HG03558 (cell line): ENCODE measurements around the gene TRIM34.
"Not testable (repeated sequence)": the region's sequence is repeated elsewhere in the genome, so short reads cannot be mapped to it uniquely, and the experiment has no call there.

Experiments
- ATAC-seq: cut with Tn5 transposase; IDR thresholded peaks from one replicate; pipeline ENCODE4 v1.9.1; 2021; ENCODE audit warnings: moderate number of reproducible peaks; ENCODE audit not compliant: unreplicated experiment; ENCODE audit errors: extremely low read depth

Gene TRIM34

GRCh38 chr11:5624489-5625279, at the start of gene TRIM34:
TRIM34 (plus strand) TSS chr11:5625001; CDS start chr11:5632332, 7,331 bp downstream.
- peak; percentile 98 for ATAC-seq

DNA sequence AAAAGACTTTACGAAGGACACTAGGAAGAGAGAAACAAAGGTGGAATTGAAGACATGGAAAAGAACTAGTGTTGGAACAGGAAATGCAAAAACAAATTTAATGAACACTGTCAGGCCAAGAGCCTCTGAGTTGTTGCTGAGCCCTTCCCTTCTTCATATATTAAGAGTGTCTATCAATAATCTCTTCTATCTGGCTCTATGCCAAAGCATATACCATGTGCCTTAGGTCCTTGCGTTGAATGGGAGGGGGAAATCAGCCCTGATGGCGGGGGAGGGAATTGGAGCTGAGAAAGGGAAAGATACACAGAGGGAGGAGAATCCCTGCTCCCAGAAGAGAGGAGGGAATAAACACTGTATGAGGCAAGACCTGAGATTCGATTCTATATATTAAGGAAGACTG, 49.6 kb upstream of the TRIM34 start:
- no peak for ATAC-seq

GRCh38 chr11:5577101-5577500, 47.7 kb upstream of the TRIM34 start:
- ATAC-seq: no peak

GRCh38 chr11:5580577-5580976, 44.2 kb upstream of the TRIM34 start, which contains the start of gene OR52B6:
OR52B6 (plus strand) TSS chr11:5580877; CDS start chr11:5580877, 0 bp downstream.
- ATAC-seq: no peak

DNA sequence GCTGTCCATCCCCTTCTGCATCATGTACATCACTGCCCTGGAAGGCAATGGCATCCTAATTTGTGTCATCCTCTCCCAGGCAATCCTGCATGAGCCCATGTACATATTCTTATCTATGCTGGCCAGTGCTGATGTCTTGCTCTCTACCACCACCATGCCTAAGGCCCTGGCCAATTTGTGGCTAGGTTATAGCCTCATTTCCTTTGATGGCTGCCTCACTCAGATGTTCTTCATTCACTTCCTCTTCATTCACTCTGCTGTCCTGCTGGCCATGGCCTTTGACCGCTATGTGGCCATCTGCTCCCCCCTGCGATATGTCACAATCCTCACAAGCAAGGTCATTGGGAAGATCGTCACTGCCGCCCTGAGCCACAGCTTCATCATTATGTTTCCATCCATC, 43.8 kb upstream of the TRIM34 start:
- no peak for ATAC-seq

DNA sequence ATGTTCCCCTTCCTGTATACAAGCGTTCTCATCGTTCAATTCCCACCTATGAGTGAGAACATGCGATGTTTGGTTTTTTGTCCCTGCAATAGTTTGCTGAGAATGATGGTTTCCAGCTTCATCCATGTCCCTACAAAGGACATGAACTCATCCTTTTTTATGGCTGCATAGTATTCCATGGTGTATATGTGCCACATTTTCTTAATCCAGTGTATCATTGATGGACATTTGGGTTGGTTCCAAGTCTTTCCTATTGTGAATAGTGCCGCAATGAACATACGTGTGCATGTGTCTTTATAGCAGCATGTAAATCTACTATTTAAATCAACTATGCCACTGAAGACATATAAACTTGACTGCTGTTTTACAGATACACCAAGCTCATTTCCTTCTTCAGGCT, 40.3 kb upstream of the TRIM34 start:
- ATAC-seq: not testable (repeated sequence)

DNA sequence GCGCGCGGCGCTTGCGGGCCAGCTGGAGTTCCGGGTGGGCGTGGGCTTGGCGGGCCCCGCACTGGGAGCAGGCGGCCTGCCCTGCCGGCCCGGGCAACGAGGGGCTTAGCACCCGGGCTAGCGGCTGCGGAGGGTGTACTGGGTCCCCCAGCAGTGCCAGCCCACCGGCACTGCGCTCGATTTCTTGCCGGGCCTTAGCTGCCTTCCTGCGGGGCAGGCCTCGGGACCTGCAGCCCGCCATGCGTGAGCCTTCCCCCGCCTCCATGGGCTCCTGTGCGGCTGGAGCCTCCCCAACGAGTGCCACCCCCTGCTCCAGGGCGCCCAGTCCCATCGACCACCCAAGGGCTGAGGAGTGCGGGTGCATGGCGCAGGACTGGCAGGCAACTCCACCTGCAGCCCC, 34.9 kb upstream of the TRIM34 start:
- ATAC-seq: not testable (repeated sequence)

DNA sequence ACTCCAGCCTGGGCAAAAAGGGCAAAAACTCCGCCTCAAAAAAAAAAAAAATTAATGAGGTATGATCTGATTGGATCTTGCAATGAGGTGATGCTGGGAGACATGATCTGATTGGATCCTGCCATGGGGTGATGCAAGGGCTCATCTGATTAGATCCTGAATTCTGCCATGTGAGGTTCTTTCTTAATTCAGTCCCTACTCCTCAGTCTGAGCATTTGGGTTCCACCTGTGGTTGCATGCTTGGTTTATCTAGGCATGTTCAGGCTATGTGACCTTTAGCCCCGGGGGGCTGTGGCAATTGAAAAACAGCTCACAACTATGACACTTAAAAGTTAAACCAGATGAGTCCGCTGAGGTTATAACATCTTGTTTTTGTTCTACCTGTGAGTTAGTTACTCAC, 33.2 kb upstream of the TRIM34 start:
- ATAC-seq: no peak

GRCh38 chr11:5592615-5593014, 32.2 kb upstream of the TRIM34 start:
- no peak for ATAC-seq

- ATAC-seq: no peak
Measured at GRCh38 chr11:5593146-5593545, 31.7 kb upstream of the TRIM34 start.

DNA sequence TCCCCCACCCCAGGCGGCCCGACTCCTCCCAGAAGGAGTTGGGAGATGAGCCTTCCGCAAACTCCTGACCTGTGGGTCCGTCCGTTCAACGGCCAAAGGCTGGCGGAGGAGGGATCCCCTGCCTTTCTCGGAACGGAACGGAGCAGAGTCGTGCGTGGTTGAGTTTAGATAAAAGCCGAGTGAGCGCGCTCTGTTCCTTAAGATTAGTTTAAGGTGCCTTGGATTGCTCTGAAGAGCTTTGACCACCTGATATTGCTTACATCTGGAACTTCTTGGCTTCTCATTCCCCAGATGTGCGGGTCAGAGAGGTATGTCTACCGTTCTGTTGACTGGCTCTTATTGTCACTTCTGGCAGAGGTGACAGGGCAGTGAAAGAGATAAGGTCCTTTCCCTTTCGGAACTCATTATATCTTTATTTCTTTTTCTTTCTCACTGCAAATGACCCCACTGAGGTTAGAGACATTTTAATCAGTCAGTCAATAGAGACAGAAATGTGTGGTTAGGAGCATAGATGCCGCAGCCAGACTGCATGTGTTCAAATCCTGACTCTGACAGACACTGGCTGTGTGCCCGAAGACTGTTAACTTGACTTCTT, 28.1 kb upstream of the TRIM34 start, which contains the start of gene TRIM6:
TSS of gene TRIM6 (plus strand) at position 31 of the 595 bp plus-strand sequence. CDS start at position 292, 261 bp downstream.
- no peak for ATAC-seq

- ATAC-seq: no peak
Measured at GRCh38 chr11:5597953-5598352, 26.8 kb upstream of the TRIM34 start.

DNA sequence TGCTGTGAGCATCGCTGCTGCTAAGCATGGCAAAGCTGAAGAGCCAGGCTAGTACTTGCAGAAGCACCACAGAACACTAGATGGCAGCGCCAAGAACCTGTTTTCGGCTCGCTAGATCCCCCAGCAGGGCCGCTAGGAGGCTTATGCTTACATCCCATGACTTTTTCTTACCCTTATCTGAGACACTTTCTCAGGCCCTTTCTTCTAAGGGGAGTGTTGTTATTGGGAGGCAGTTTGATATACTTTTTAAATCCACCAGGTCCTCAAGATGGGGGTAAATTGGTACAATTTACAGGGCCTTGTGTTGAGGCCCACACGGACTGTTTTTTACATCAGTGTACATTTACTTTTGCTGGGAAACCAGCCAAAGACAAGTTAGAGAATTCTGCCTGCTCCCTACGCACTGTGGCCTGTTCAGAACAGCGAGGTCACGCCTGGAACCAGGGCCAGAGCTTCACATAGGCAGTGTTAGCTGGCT, 24.4 kb upstream of the TRIM34 start:
- peak; percentile 82 for ATAC-seq

- not testable (repeated sequence) for ATAC-seq
Measured at GRCh38 chr11:5602791-5603190, 22.0 kb upstream of the TRIM34 start.

- ATAC-seq: no peak
Measured at GRCh38 chr11:5603326-5603725, 21.5 kb upstream of the TRIM34 start.

DNA sequence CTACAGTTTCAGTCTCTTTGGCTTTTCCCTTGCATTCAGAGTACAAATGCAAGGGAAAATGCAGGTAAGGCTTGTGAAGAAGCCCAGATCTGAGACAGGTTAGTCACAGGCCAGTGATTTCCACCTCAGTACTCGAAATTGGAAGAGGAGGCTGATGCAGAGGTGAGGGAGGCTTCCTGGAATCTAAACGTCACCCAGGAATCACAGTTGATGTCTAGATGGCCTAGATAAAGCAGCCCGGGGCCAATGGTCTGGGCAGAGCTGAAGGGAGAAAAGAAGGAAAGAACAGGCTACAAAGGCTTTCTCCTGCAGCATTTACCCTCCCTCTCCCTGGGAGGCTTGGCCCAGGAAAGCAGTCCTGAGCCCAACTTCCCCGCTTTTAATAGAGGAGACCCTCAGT, 19.9 kb upstream of the TRIM34 start:
- no peak for ATAC-seq

- no peak for ATAC-seq
Measured at GRCh38 chr11:5605849-5606248, 19.0 kb upstream of the TRIM34 start.

DNA sequence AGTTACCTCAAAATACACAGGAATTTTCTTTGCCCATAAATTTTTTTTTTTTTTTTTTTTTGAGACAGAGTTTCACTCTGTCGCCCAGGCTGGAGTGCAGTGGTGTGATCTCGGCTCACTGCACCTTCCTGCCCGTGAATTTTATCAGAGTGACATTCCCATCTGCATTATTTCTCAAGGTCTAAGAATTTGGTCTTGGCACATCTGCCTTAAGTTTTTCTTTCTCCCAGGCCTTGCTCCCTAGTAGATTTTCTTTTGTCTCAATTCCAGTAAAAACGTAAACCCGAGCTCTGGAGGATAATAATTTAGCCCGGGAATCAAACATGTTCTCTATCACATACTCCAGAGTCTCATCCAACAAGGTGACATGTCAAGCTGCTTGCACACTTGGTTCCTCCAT, 16.0 kb upstream of the TRIM34 start:
- ATAC-seq: no peak

GRCh38 chr11:5610446-5610845, 14.4 kb upstream of the TRIM34 start:
- ATAC-seq: no peak

GRCh38 chr11:5611627-5612026, 13.2 kb upstream of the TRIM34 start:
- no peak for ATAC-seq

DNA sequence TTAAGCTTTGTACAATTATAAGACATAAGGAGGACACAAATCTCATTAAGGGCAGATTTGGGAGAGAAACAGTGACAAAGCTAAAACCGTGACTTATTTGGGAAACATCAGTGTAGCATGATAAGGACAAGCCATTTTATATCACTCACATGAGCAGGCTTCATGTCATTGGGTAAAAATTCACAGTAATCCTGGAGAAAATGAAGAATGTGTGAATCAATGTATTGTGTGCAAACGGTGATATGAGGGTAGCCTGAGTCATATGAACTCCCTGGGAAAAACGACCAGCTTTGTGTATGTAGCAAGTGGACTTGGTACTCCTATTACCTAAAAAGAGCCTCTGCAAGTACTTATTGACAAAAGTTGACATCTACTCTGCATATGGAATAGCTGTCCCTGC, 6.0 kb upstream of the TRIM34 start:
- no peak for ATAC-seq
